Lung (tissue), 12 donors: Measurements from ENCODE around the gene PANX1. TPM values are rescaled to one million over a fixed set of nuclear protein-coding genes. Genes with fewer than 3 reads are reported as not detected.

Experiments
- ATAC-seq: fragments of 200-7000 bp; cut with Tn5 transposase; one replicate; pipeline ENCODE4 v1.9.1; 2020; ENCODE audit warnings: moderate number of reproducible peaks; ENCODE audit not compliant: insufficient read depth, low FRiP score
- DNase-seq, 3 donors: peaks; one replicate each; pipeline ENCODE4 v3.0.0-alpha.2; 2013 to 2017
- H3K27ac ChIP-seq, 2 donors: one replicate each; pipeline ENCODE4 v1.5.1; 2013; ENCODE audit warnings: mild to moderate bottlenecking in 2 of 2, moderate library complexity in 2 of 2, control low read depth in 1 of 2, inconsistent platforms in 1 of 2, low read depth in 1 of 2, low read length in 1 of 2
- H3K27me3 ChIP-seq, 3 donors: one replicate each; pipeline ENCODE4 v1.5.1; 2013; ENCODE audit warnings: low read length in 2 of 3; ENCODE audit not compliant: control insufficient read depth in 3 of 3, insufficient read depth in 3 of 3
- H3K36me3 ChIP-seq, 4 donors: one replicate each; pipeline ENCODE4 v1.5.1; 2013; ENCODE audit warnings: low read length in 4 of 4, mild to moderate bottlenecking in 1 of 4, moderate library complexity in 1 of 4; ENCODE audit not compliant: control insufficient read depth in 4 of 4, insufficient read depth in 4 of 4
- H3K4me1 ChIP-seq, 5 donors: one replicate each; pipeline ENCODE4 v1.5.1; 2013; ENCODE audit warnings: low read length in 5 of 5, mild to moderate bottlenecking in 2 of 5, moderate library complexity in 1 of 5; ENCODE audit not compliant: control insufficient read depth in 5 of 5, insufficient read depth in 5 of 5
- H3K4me3 ChIP-seq: one replicate; pipeline ENCODE4 v1.5.1; 2013; ENCODE audit warnings: mild to moderate bottlenecking, control low read depth, moderate library complexity
- H3K9ac ChIP-seq, 2 donors: one replicate each; pipeline ENCODE4 v1.5.1; 2013; ENCODE audit warnings: low read length in 2 of 2, control low read depth in 1 of 2; ENCODE audit not compliant: insufficient read depth in 1 of 2
- H3K9me3 ChIP-seq, 4 donors: one replicate each; pipeline ENCODE4 v1.5.1; 2013; ENCODE audit warnings: low read length in 3 of 4, mild to moderate bottlenecking in 1 of 4, moderate library complexity in 1 of 4; ENCODE audit not compliant: control insufficient read depth in 4 of 4, insufficient read depth in 3 of 4
- CTCF ChIP-seq: IDR thresholded peaks from 2 replicates; pipeline ENCODE4 v1.5.1; 2012; ENCODE audit warnings: mild to moderate bottlenecking; ENCODE audit errors: control extremely low read depth, extremely low read depth
- WGBS, 2 donors: extraction: QIAGEN DNeasy Blood & Tissue Kit; methylation state at CpG; one replicate each; pipeline ENCODE4 v1.1.7; 2013; 5-methylcytosine and 5-hydroxymethylcytosine counted together
- polyA plus RNA-seq, 2 donors: library from polyadenylated mRNA; stranded (reverse); fragments of 200-250 nt; gene quantifications; one replicate each; pipeline ENCODE4 v1.2.1, GENCODE V29; 2013
- total RNA-seq, 2 donors: library from RNA; depleted of rRNA in 1 of 2; stranded (reverse); fragments of >200 nt in 1 of 2; gene quantifications; one replicate each; pipeline ENCODE4 v1.2.1, GENCODE V29; 2014 to 2021
- donor health status: control.
- donor health status: control.
- donor health status: Bipolar disorder and iron deficiency.
- donor health status: healthy.
- donor health status: DM: yes; HTN: yes; CAD: no.

The PANX1 gene
- total and polyA plus RNA-seq, 4 donors: 5.9 to 25.7 (median 19.0) TPM

GRCh38 chr11:94142308-94143281 is 14.0 kb downstream of the PANX1 start:
- Histone ChIP-seq H3K9me3 (no peaks in the 10 kb centered on the region), H3K27me3 (no peaks in the 10 kb centered on the region), H3K36me3 (peaks cover 0 to 2% (median 0%) of the 10 kb centered on the region in 4 donors), H3K4me1 (peaks cover 0 to 23% (median 11%) of the 10 kb centered on the region in 5 donors), H3K4me3 (no peak overlapping the region), H3K9ac (no peak overlapping the region), H3K27ac (peak overlapping the region in 1 of 2 donors; percentile 5)
- 85 to 90% methylated on average over 7 of the region's 7 CpGs for WGBS, 2 donors
- no peak for TF ChIP-seq CTCF
- ATAC-seq: no peak
- peak; percentile 32 to 74 (median 51) for DNase-seq

- no peak overlapping the region for H3K9ac ChIP-seq
- no peak overlapping the region for H3K27ac ChIP-seq
- H3K4me3 ChIP-seq: no peak overlapping the region
- H3K27me3 ChIP-seq: no peaks in the 10 kb centered on the region
- DNase-seq (no peak), ATAC-seq (no peak)
- peaks cover 0 to 23% (median 13%) of the 10 kb centered on the region in 5 donors for H3K4me1 ChIP-seq
- H3K9me3 ChIP-seq: no peaks in the 10 kb centered on the region
- no peak for TF ChIP-seq CTCF
- peaks cover 0 to 2% (median 0%) of the 10 kb centered on the region in 4 donors for H3K36me3 ChIP-seq
- 85 to 86% methylated on average over 3 of the region's 3 CpGs for WGBS, 2 donors
Measured at GRCh38 chr11:94144216-94144615, 15.6 kb downstream of the PANX1 start.

- TF ChIP-seq CTCF: no peak
Measured at GRCh38 chr11:94144664-94145063, 16.0 kb downstream of the PANX1 start.

More at GRCh38 chr11:94144664-94145063, 16.0 kb downstream of the PANX1 start:
- no peak overlapping the region for H3K27ac ChIP-seq
- H3K27me3 ChIP-seq: no peaks in the 10 kb centered on the region
- peaks cover 0 to 2% (median 0%) of the 10 kb centered on the region in 4 donors for H3K36me3 ChIP-seq
- H3K9ac ChIP-seq: no peak overlapping the region
- no peaks in the 10 kb centered on the region for H3K9me3 ChIP-seq
- DNase-seq: no peak
- peaks cover 0 to 26% (median 11%) of the 10 kb centered on the region in 5 donors for H3K4me1 ChIP-seq
- 92 to 96% methylated on average over 1 of the region's 1 CpG for WGBS, 2 donors
- ATAC-seq: no peak
- no peak overlapping the region for H3K4me3 ChIP-seq
